ENCODE results near the gene TARS2. TPM values are rescaled to one million over a fixed set of nuclear protein-coding genes. Genes with fewer than 3 reads are reported as not detected.

Gene TARS2
- total RNA-seq, 1 donor from 2014 or later: 23.2 TPM

DNA sequence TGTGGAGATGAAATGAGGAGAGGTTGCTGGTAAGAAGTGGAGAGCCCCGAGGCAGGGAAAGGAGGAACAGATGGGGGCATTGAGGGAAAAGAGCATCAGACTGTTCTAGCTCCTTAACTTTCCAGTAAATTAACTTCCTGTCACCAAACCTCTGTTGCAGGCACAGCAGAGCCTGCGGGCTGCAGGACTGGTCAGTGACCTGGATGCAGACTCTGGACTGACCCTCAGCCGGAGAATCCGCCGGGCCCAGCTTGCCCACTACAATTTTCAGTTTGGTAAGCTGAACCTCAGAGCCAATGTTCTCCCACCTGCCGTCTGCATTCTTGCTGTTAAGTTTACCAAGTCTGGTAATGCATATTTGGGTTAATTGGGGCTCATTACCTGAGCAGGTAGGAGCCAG lies 18.2 kb downstream of the TARS2 start:
- Mint-ChIP-seq H3K4me3 (ENCODE audit: unreplicated experiment) (no peak overlapping the region), H3K4me1 (ENCODE audit: unreplicated experiment) (peaks cover 26% of the 10 kb centered on the region), H3K27ac (ENCODE audit: unreplicated experiment) (no peak overlapping the region), H3K9me3 (ENCODE audit: unreplicated experiment) (no peaks in the 10 kb centered on the region), H3K27me3 (ENCODE audit: unreplicated experiment) (no peaks in the 10 kb centered on the region), H3K36me3 (ENCODE audit: unreplicated experiment) (peaks cover 43% of the 10 kb centered on the region)
- DNase-seq (ENCODE audit: extremely low spot score, unreplicated experiment): no peak
- TF ChIP-seq, protein P1, sequence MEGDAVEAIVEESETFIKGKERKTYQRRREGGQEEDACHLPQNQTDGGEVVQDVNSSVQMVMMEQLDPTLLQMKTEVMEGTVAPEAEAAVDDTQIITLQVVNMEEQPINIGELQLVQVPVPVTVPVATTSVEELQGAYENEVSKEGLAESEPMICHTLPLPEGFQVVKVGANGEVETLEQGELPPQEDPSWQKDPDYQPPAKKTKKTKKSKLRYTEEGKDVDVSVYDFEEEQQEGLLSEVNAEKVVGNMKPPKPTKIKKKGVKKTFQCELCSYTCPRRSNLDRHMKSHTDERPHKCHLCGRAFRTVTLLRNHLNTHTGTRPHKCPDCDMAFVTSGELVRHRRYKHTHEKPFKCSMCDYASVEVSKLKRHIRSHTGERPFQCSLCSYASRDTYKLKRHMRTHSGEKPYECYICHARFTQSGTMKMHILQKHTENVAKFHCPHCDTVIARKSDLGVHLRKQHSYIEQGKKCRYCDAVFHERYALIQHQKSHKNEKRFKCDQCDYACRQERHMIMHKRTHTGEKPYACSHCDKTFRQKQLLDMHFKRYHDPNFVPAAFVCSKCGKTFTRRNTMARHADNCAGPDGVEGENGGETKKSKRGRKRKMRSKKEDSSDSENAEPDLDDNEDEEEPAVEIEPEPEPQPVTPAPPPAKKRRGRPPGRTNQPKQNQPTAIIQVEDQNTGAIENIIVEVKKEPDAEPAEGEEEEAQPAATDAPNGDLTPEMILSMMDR (IDR thresholded peaks at IDR 0.05): no peak

DNA sequence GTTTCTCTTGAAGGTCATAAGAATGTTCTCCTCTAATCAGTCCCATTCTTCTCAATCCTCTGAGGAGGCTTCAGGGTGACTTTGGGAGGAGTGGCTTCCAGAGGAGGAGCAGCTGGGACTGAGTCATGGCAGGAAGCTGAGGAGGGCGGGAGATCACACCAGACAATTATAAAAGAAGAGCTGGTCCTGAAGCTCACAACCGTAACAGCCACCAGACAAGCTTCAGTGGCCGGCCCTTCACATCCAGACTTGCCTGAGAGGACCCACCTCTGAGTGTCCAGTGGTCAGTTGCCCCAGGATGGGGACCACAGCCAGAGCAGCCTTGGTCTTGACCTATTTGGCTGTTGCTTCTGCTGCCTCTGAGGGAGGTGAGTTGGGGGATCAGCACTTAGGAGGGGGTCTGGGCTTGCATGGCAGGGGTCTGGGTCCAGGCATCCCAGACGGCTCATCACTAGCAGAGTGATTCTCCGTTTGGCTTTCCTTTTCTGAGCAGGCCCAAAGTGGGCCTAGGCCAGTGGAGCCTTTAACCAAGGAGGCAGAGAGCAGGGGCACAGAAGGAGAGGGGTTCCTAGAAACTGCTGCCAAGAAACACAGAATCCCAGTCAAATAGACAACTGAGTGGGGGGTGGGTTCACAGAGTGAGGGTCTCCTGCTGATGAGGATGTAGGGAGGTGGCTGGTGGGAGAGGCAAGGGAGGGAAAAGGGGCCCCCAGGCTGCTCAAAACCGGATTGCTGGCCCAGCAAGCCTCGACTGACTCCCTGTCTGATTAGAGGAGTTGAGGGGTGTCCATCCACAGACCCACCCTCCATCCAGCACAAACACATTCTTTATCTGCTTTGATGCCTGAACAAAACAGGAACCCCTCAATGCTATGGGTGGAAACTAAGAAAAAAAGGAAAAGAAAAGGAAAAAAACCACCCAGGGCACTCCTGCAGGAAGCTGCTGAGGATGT lies 21.0 kb downstream of the TARS2 start, which contains the start of gene ECM1:
Gene ECM1, plus strand, starts transcription at position 198 of the 953 bp plus-strand sequence. Its CDS starts 101 bp downstream, at position 299.
- Mint-ChIP-seq H3K27ac (ENCODE audit: unreplicated experiment) (peak within 1 kb of the TSS; percentile 88), H3K27me3 (ENCODE audit: unreplicated experiment) (no peaks in the 10 kb centered on the region), H3K4me3 (ENCODE audit: unreplicated experiment) (peak within 1 kb of the TSS; percentile 14), H3K36me3 (ENCODE audit: unreplicated experiment) (peaks cover 39% of the 10 kb centered on the region), H3K9me3 (ENCODE audit: unreplicated experiment) (no peaks in the 10 kb centered on the region), H3K4me1 (ENCODE audit: unreplicated experiment) (peaks cover 26% of the 10 kb centered on the region)
- no peak for DNase-seq (ENCODE audit: extremely low spot score, unreplicated experiment)
- TF ChIP-seq, protein P1 (IDR thresholded peaks at IDR 0.05): no peak

DNA sequence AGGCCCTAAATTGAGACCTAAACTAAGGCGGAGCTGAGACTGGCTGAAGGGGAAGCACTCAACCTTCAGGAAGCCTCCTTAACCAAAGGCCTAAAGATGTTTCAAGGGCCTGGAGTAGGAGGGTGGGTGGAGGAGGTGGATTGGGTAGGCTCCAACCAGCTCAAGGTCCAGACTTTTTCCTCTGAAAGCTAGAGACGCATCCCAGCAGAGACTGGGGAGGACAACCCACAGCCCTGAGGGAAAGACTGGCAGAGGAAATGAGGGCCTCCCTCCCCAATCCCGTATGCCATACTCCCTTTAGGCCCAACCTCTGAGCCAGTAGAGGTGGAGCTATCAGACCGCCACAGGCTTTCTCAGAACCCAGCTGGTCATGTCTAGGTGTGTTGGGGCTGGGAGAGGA lies 21.8 kb downstream of the TARS2 start:
- peaks cover 34% of the 10 kb centered on the region for H3K36me3 Mint-ChIP-seq (ENCODE audit: unreplicated experiment)
- TF ChIP-seq, protein P1 (IDR thresholded peaks at IDR 0.05): no peak
- H3K4me3 Mint-ChIP-seq (ENCODE audit: unreplicated experiment): no peak overlapping the region
- no peaks in the 10 kb centered on the region for H3K27me3 Mint-ChIP-seq (ENCODE audit: unreplicated experiment)
- H3K9me3 Mint-ChIP-seq (ENCODE audit: unreplicated experiment): no peaks in the 10 kb centered on the region
- no peak for DNase-seq (ENCODE audit: extremely low spot score, unreplicated experiment)
- no peak overlapping the region for H3K27ac Mint-ChIP-seq (ENCODE audit: unreplicated experiment)
- peaks cover 26% of the 10 kb centered on the region for H3K4me1 Mint-ChIP-seq (ENCODE audit: unreplicated experiment)

GRCh38 chr1:150511551-150511950 lies 24.3 kb downstream of the TARS2 start:
- no peak for DNase-seq (ENCODE audit: extremely low spot score, unreplicated experiment)
- TF ChIP-seq, protein P1 (IDR thresholded peaks at IDR 0.05): no peak
- Mint-ChIP-seq H3K27me3 (ENCODE audit: unreplicated experiment) (no peaks in the 10 kb centered on the region), H3K4me1 (ENCODE audit: unreplicated experiment) (peaks cover 30% of the 10 kb centered on the region), H3K36me3 (ENCODE audit: unreplicated experiment) (peaks cover 20% of the 10 kb centered on the region), H3K4me3 (ENCODE audit: unreplicated experiment) (no peak overlapping the region), H3K9me3 (ENCODE audit: unreplicated experiment) (no peaks in the 10 kb centered on the region), H3K27ac (ENCODE audit: unreplicated experiment) (no peak overlapping the region)

DNA sequence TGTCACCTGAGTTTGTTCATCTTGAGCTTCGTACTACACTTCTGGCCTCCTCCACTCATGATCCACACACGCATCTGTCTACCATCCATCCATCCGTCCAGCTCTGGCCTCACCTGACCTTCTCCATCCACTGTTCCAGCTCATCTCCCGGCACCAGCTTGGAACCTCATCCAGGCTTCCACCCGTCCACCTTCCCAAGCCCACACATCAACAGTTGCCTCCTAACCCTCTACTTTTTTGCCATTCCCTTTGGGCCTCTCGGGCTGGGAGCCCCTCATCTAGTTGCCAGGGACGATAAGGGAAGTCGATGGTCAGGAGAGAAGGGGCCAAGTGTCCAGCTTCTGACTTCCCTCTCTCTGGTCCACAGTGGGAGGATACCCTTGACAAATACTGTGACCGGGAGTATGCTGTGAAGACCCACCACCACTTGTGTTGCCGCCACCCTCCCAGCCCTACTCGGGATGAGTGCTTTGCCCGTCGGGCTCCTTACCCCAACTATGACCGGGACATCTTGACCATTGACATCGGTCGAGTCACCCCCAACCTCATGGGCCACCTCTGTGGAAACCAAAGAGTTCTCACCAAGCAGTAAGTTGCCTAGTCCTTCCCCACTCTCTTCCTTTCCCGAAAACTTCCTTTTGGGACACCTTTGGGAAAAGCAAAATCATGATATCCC lies 24.9 kb downstream of the TARS2 start:
- Mint-ChIP-seq H3K4me3 (ENCODE audit: unreplicated experiment) (no peak overlapping the region), H3K27ac (ENCODE audit: unreplicated experiment) (no peak overlapping the region), H3K4me1 (ENCODE audit: unreplicated experiment) (peaks cover 27% of the 10 kb centered on the region), H3K36me3 (ENCODE audit: unreplicated experiment) (peaks cover 16% of the 10 kb centered on the region), H3K27me3 (ENCODE audit: unreplicated experiment) (no peaks in the 10 kb centered on the region), H3K9me3 (ENCODE audit: unreplicated experiment) (no peaks in the 10 kb centered on the region)
- TF ChIP-seq, protein P1 (IDR thresholded peaks at IDR 0.05): no peak
- DNase-seq (ENCODE audit: extremely low spot score, unreplicated experiment): no peak

All from osteocyte (in vitro differentiated cells).